ENCODE data around the gene ZNF766. TPM values are rescaled to one million over a fixed set of nuclear protein-coding genes. Genes with fewer than 3 reads are reported as not detected.
"Not testable (repeated sequence)": the region's sequence is repeated elsewhere in the genome, so short reads cannot be mapped to it uniquely, and the experiment has no call there.

ZNF766 gene
- polyA plus RNA-seq, 1 donor: 12.3 TPM

DNA sequence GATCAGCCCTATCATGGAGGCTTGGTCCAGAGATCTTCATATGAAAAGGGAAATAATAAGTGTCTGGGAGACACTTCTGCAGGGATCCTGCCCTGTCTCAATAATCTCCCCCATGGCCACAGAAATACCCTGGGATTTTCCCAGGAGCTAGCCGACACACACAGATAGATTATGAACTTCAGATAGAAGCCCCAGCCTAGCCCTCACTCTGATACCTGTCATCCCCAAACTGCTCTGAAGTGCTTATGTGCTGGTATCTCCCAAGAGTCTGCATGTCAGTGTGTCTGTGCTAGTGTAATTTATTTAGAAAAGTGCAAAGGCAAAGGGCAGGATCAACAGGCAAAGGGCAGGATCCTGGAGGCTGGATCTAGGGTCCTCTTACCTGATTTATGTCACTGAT, 38.7 kb upstream of the ZNF766 start:
- Histone ChIP-seq H3K27me3 (ENCODE audit: control insufficient read depth, insufficient read depth, low read length) (no peaks in the 10 kb centered on the region), H3K9me3 (ENCODE audit: control insufficient read depth, low read depth, low read length) (no peaks in the 10 kb centered on the region), H3K27ac (ENCODE audit: low read length) (no peak overlapping the region), H3K4me1 (ENCODE audit: control insufficient read depth, insufficient read depth, low read length) (no peaks in the 10 kb centered on the region), H3K4me3 (ENCODE audit: low read length) (no peak overlapping the region), H3K36me3 (ENCODE audit: control insufficient read depth, insufficient read depth, low read length) (peaks cover 26% of the 10 kb centered on the region)
- no peak for DNase-seq
- no CpG with 5 or more reads among the region's 1 CpG for WGBS (ENCODE audit: insufficient coverage, low lambda C conversion rate)

DNA sequence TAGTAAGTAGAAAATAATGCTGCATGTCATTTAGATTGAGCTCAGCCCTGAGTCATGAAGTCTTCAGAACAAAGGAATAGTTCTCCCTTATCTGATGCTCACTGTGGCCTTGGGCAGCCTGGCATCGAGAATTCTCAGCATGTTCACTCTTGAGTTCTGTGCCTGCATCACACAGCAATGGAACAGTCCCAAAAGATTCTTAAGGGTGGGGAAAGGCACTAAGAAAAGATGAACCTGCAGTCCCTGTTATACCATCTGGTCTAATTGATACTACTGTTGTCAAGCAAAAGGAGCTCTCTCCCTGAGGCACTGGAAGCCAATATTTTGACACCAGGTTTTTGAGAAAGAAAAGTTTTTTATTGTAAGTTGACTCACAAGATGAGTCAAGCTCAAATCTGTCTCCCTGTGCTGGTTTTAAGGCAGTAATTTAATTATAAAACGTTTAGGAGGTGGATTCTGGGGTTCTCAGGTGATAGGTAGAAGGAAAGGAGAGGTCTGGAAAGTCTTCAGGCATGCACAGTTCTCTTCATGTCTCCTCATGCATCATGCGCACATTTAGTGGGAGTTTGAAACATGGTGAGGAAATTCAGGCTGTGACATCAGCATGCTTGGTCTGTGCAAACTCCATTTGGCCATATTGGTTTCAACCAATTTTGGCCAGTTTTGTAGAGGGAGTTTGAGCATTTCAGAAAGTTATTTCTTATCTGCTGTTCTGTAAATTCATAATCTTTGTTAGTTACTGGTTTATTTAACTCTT, 38.1 kb upstream of the ZNF766 start:
- no peaks in the 10 kb centered on the region for H3K4me1 ChIP-seq (ENCODE audit: control insufficient read depth, insufficient read depth, low read length)
- no CpG with 5 or more reads among the region's 3 CpGs for WGBS (ENCODE audit: insufficient coverage, low lambda C conversion rate)
- H3K4me3 ChIP-seq (ENCODE audit: low read length): no peak overlapping the region
- no peaks in the 10 kb centered on the region for H3K9me3 ChIP-seq (ENCODE audit: control insufficient read depth, low read depth, low read length)
- no peaks in the 10 kb centered on the region for H3K27me3 ChIP-seq (ENCODE audit: control insufficient read depth, insufficient read depth, low read length)
- peaks cover 19% of the 10 kb centered on the region for H3K36me3 ChIP-seq (ENCODE audit: control insufficient read depth, insufficient read depth, low read length)
- DNase-seq: no peak
- no peak overlapping the region for H3K27ac ChIP-seq (ENCODE audit: low read length)

DNA sequence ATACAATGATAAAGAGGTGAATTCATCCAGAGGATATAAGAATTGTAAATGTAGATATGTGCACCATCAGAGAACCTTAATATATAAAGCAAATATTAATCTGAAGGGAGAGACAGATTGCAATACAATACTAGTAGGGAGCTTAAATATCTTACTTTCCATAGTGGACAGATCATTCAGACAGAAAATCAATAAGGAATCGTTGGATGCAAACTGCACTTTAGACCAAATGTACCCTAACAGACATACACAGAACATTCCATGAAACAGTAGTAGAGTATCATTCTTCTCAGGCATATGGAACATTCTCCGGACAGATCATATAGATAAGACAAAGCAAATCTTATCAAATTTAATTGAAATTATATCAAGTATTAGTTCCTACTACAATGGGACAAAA, 35.0 kb upstream of the ZNF766 start:
- Histone ChIP-seq H3K9me3 (ENCODE audit: control insufficient read depth, low read depth, low read length) (no peaks in the 10 kb centered on the region), H3K4me3 (ENCODE audit: low read length) (no peak overlapping the region), H3K36me3 (ENCODE audit: control insufficient read depth, insufficient read depth, low read length) (peaks cover 2% of the 10 kb centered on the region), H3K27me3 (ENCODE audit: control insufficient read depth, insufficient read depth, low read length) (no peaks in the 10 kb centered on the region), H3K27ac (ENCODE audit: low read length) (no peak overlapping the region), H3K4me1 (ENCODE audit: control insufficient read depth, insufficient read depth, low read length) (no peaks in the 10 kb centered on the region)
- DNase-seq: no peak
- WGBS (ENCODE audit: insufficient coverage, low lambda C conversion rate): no CpG with 5 or more reads among the region's 2 CpGs

DNA sequence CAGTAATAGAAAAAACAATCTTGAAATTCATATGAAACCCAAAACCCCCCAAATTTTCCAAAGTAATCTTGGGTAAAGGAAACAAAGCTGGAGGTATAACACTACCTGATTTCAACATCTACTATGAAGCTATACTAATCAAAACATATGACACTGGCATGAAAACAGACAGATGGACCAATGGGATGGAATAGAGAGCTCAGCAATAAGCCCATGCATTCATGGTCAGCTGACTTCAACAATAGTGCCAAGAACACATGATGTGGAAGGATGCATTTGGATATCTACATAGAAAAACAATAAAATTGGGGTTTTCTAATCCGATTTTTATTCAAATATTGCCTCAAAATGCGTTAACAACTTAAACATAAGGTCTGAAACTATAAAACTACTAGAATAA, 32.2 kb upstream of the ZNF766 start:
- H3K36me3 ChIP-seq (ENCODE audit: control insufficient read depth, insufficient read depth, low read length): no peaks in the 10 kb centered on the region
- no peaks in the 10 kb centered on the region for H3K4me1 ChIP-seq (ENCODE audit: control insufficient read depth, insufficient read depth, low read length)
- no peaks in the 10 kb centered on the region for H3K9me3 ChIP-seq (ENCODE audit: control insufficient read depth, low read depth, low read length)
- no peak for DNase-seq
- no peak overlapping the region for H3K27ac ChIP-seq (ENCODE audit: low read length)
- no peaks in the 10 kb centered on the region for H3K27me3 ChIP-seq (ENCODE audit: control insufficient read depth, insufficient read depth, low read length)
- no peak overlapping the region for H3K4me3 ChIP-seq (ENCODE audit: low read length)
- 71% methylated on average over 2 of the region's 2 CpGs for WGBS (ENCODE audit: insufficient coverage, low lambda C conversion rate)

DNA sequence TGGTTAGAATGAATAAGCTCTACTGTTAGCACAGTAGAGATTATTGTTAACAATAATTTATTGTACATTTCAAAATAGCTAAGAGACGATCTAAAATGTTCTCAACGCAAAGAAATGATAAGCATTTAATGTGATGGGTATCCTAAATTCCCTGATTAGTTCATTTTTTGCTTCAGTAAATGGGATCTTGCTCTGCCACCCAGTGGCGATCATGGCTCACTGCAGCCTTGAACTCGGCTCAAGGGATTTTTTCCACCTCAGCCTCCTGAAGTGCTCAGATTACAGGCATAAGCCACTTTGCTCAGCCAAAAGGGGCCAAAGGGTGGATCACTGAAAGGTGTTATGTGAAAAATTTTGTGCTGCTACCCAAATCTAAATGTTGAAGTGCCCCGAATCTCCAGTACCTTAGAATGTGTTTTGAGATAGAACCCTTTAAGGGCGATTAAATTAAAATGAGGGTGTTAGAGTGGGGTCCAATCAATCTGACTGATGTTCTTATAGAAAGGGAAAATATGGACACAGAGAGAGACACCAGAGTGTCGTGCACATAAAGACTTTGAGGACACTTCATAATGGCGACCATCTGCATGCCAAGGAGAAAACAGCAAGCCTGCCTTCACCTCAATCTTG, 31.5 kb upstream of the ZNF766 start:
- H3K27ac ChIP-seq (ENCODE audit: low read length): no peak overlapping the region
- no peak overlapping the region for H3K4me3 ChIP-seq (ENCODE audit: low read length)
- DNase-seq: peak; percentile 27 to 49
- no peaks in the 10 kb centered on the region for H3K27me3 ChIP-seq (ENCODE audit: control insufficient read depth, insufficient read depth, low read length)
- no peaks in the 10 kb centered on the region for H3K36me3 ChIP-seq (ENCODE audit: control insufficient read depth, insufficient read depth, low read length)
- H3K9me3 ChIP-seq (ENCODE audit: control insufficient read depth, low read depth, low read length): no peaks in the 10 kb centered on the region
- WGBS (ENCODE audit: insufficient coverage, low lambda C conversion rate): 20% methylated on average over 4 of the region's 8 CpGs
- no peaks in the 10 kb centered on the region for H3K4me1 ChIP-seq (ENCODE audit: control insufficient read depth, insufficient read depth, low read length)

DNA sequence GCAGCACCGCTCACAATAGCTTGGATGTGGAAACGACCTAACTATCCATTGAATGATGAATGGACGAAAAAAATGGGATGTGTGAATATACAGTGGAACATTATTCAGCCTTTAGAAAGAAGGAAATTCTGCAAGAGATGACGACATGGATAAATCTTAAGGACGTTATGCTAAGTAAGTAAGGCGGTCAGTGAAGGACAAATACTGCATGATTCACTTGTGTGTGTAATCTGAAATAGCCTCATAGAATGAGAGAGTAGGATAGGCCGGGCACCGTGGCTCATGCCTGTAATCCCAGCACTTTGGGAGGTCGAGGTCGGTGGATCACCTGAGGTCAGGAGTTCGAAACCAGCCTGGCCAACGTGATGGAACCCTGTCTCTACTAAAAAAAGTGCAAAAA, 25.4 kb upstream of the ZNF766 start:
- Histone ChIP-seq H3K36me3 (ENCODE audit: control insufficient read depth, insufficient read depth, low read length) (no peaks in the 10 kb centered on the region), H3K4me1 (ENCODE audit: control insufficient read depth, insufficient read depth, low read length) (no peaks in the 10 kb centered on the region), H3K27ac (ENCODE audit: low read length) (no peak overlapping the region), H3K27me3 (ENCODE audit: control insufficient read depth, insufficient read depth, low read length) (no peaks in the 10 kb centered on the region), H3K9me3 (ENCODE audit: control insufficient read depth, low read depth, low read length) (no peaks in the 10 kb centered on the region), H3K4me3 (ENCODE audit: low read length) (no peak overlapping the region)
- DNase-seq: no peak
- WGBS (ENCODE audit: insufficient coverage, low lambda C conversion rate): 88% methylated on average over 3 of the region's 12 CpGs

DNA sequence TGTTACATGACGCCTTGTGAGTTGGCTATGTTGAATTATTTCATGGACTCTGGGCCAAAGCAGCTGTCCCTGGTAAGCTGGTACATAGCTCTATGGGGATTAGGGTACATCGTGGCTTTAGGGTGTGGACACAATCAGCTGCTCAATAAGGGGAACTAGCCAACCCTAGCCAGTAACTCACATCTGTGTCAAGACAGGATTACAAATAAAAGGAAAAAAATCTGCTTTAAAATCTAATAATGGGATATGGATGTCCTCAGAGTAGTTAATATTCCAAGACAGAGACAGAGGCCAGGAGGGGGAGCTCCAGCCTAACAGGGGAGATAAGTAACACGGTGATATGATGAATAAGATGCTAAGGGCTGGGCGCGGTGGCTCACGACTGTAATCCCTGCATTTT, 21.1 kb upstream of the ZNF766 start:
- no peak overlapping the region for H3K27ac ChIP-seq (ENCODE audit: low read length)
- H3K27me3 ChIP-seq (ENCODE audit: control insufficient read depth, insufficient read depth, low read length): no peaks in the 10 kb centered on the region
- H3K9me3 ChIP-seq (ENCODE audit: control insufficient read depth, low read depth, low read length): no peaks in the 10 kb centered on the region
- WGBS (ENCODE audit: insufficient coverage, low lambda C conversion rate): no CpG with 5 or more reads among the region's 6 CpGs
- no peaks in the 10 kb centered on the region for H3K36me3 ChIP-seq (ENCODE audit: control insufficient read depth, insufficient read depth, low read length)
- DNase-seq: peak; percentile 31 to 33
- H3K4me3 ChIP-seq (ENCODE audit: low read length): no peak overlapping the region
- no peaks in the 10 kb centered on the region for H3K4me1 ChIP-seq (ENCODE audit: control insufficient read depth, insufficient read depth, low read length)

DNA sequence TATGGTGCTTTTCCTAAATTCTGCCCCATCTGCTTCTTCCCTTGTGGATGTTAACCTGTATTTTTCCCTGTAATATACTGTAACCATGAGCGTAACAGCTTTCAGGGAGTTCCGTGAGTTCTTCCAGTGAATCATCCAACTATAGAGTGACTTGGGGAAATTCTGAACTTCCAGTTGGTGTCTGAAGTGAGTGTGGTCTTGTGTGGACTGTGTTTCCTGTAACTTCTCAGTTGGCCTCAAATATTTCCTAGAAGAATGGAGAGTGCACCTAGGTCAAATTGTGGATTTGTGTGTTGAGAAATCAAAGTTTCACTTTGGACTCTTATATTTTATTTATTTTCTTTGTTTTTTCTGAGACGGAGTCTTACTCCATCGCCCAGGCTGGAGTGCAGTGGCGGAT, 11.0 kb upstream of the ZNF766 start:
- no CpG with 5 or more reads among the region's 5 CpGs for WGBS (ENCODE audit: insufficient coverage, low lambda C conversion rate)
- H3K27me3 ChIP-seq (ENCODE audit: control insufficient read depth, insufficient read depth, low read length): no peaks in the 10 kb centered on the region
- H3K9me3 ChIP-seq (ENCODE audit: control insufficient read depth, low read depth, low read length): no peaks in the 10 kb centered on the region
- no peak for DNase-seq
- no peak overlapping the region for H3K27ac ChIP-seq (ENCODE audit: low read length)
- no peaks in the 10 kb centered on the region for H3K4me1 ChIP-seq (ENCODE audit: control insufficient read depth, insufficient read depth, low read length)
- no peaks in the 10 kb centered on the region for H3K36me3 ChIP-seq (ENCODE audit: control insufficient read depth, insufficient read depth, low read length)
- H3K4me3 ChIP-seq (ENCODE audit: low read length): no peak overlapping the region

DNA sequence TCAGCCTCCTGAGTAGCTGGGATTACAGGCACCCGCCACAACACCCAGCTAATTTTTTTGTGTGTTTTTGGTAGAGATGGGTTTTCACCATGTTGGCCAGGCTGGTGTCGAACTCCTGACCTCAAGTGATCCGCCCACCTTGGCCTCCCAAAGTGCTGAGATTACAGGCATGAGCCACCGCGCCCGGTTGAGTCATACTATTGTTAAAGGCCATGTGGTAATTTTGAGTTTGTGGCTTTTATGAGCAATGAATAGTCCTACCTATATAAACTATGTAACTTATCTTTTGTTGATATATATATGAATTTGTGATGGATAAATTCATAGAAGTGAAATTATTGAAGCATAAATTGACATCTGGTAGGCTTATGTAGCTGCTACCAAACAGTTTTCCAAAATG, 3.8 kb upstream of the ZNF766 start:
- H3K4me3 ChIP-seq (ENCODE audit: low read length); DNase-seq; H3K27ac ChIP-seq (ENCODE audit: low read length); H3K9me3 ChIP-seq (ENCODE audit: control insufficient read depth, low read depth, low read length); H3K36me3 ChIP-seq (ENCODE audit: control insufficient read depth, insufficient read depth, low read length); H3K27me3 ChIP-seq (ENCODE audit: control insufficient read depth, insufficient read depth, low read length); H3K4me1 ChIP-seq (ENCODE audit: control insufficient read depth, insufficient read depth, low read length): not testable (repeated sequence)
- no CpG with 5 or more reads among the region's 6 CpGs for WGBS (ENCODE audit: insufficient coverage, low lambda C conversion rate)

DNA sequence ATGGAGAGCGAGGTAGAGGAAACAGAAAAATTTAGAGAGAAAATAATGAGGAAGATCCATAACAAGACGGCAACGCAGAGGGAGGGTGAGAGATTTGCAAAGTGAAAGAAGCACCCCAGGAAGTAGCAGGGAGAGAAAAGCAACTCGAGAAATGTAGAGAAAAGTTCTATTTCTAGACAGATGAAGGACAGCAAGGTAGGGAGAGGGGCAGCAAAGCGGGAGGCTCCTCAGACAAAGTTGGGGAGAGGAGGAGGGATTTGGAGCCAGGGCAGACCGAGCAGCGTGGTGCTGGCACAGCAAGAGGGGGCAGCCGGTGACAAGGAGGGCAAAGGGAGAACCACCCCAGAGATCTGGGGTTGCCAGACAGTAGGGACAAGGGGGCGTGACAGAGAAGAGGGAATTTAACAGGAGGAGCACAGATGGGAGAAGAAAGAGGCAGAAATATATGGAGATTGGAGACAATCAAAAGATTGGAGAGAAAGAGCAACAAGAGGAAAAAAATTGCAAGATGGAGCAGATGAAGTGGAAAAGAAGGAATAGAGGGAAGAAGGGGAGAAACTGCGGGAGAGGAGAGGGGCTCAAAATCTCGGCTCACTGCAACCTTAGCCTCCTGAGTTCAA, 989 bp downstream of the ZNF766 start:
- Histone ChIP-seq H3K4me1 (ENCODE audit: control insufficient read depth, insufficient read depth, low read length) (peaks cover 4% of the 10 kb centered on the region), H3K27me3 (ENCODE audit: control insufficient read depth, insufficient read depth, low read length) (no peaks in the 10 kb centered on the region), H3K9me3 (ENCODE audit: control insufficient read depth, low read depth, low read length) (peaks cover 15% of the 10 kb centered on the region), H3K27ac (ENCODE audit: low read length) (peak overlapping the region; percentile 100), H3K36me3 (ENCODE audit: control insufficient read depth, insufficient read depth, low read length) (peaks cover 22% of the 10 kb centered on the region), H3K4me3 (ENCODE audit: low read length) (peak overlapping the region; percentile 100)
- 0% methylated on average over 3 of the region's 11 CpGs for WGBS (ENCODE audit: insufficient coverage, low lambda C conversion rate)
- peak; percentile 5 to 71 for DNase-seq
